HG03457 (cell line): ENCODE data around the gene ENAH.
"Not testable (repeated sequence)": the region's sequence is repeated elsewhere in the genome, so short reads cannot be mapped to it uniquely, and the experiment has no call there.

Source experiments
- ATAC-seq: cut with Tn5 transposase; IDR thresholded peaks from one replicate; pipeline ENCODE4 v1.9.1; 2021; ENCODE audit warnings: moderate number of reproducible peaks; ENCODE audit not compliant: unreplicated experiment

ENAH gene

GRCh38 chr1:225677350-225678124, 24.6 kb upstream of the ENAH start:
- no peak for ATAC-seq

- ATAC-seq: no peak
Observed at GRCh38 chr1:225674381-225674780, 21.5 kb upstream of the ENAH start.

GRCh38 chr1:225670806-225671733, 18.1 kb upstream of the ENAH start:
- no peak for ATAC-seq

- ATAC-seq: no peak
Observed at GRCh38 chr1:225670356-225670755, 17.4 kb upstream of the ENAH start.

GRCh38 chr1:225668222-225668621, 15.3 kb upstream of the ENAH start:
- ATAC-seq: no peak

- no peak for ATAC-seq
Observed at GRCh38 chr1:225667362-225667761, 14.4 kb upstream of the ENAH start.

- ATAC-seq: no peak
Observed at GRCh38 chr1:225666495-225666894, 13.6 kb upstream of the ENAH start.

GRCh38 chr1:225664762-225665161, 11.8 kb upstream of the ENAH start:
- ATAC-seq: no peak

GRCh38 chr1:225662155-225662554, 9.2 kb upstream of the ENAH start:
- no peak for ATAC-seq

GRCh38 chr1:225660544-225660946, 7.6 kb upstream of the ENAH start:
- no peak for ATAC-seq

GRCh38 chr1:225658041-225658440, 5.1 kb upstream of the ENAH start:
- no peak for ATAC-seq

- ATAC-seq: no peak
Observed at GRCh38 chr1:225657462-225657989, 4.6 kb upstream of the ENAH start.

- not testable (repeated sequence) for ATAC-seq
Observed at GRCh38 chr1:225656259-225656655, 3.3 kb upstream of the ENAH start.

GRCh38 chr1:225655509-225656258, 2.8 kb upstream of the ENAH start:
- ATAC-seq: no peak

- no peak for ATAC-seq
Observed at GRCh38 chr1:225654688-225655508, 2.0 kb upstream of the ENAH start.

GRCh38 chr1:225654277-225654597, 1.3 kb upstream of the ENAH start:
- no peak for ATAC-seq

GRCh38 chr1:225653463-225654276, 747 bp upstream of the ENAH start:
- ATAC-seq: no peak

- ATAC-seq: no peak
Observed at GRCh38 chr1:225651872-225652728, 823 bp downstream of the ENAH start.
